ENCODE results near the gene SLC7A4. TPM values are rescaled to one million over a fixed set of nuclear protein-coding genes. Genes with fewer than 3 reads are reported as not detected.

Gene SLC7A4
- total and polyA plus RNA-seq, 2 of the 8 experiments (the other 6 are each of a cell fraction or from before 2014, with no cell fraction given): 0.92 TPM; not detected in 1

DNA sequence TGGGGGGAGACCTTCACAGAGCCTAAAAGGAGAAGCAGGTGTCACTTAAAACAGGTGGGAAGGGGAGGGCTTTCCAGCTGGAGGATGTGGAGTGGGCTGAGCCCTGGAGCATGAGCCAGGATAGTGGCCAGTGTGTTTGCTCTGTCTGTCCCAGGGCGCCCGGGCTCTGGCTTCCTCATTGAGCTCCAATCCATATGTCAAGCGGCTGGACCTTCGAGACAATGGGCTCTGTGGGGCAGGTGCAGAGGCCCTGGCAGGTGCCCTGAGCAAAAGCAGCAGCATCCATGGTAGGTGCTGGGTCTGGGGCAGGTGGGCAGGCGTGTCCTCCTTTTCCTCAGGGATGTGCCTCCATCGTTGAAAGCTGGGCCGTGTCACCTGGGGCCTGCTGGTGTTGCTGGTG is 15.4 kb upstream of the SLC7A4 start:
- Histone ChIP-seq H4K91ac (replicated peaks; ENCODE audit: insufficient read length, low read length) (no peak overlapping the region), H4K5ac (ENCODE audit: insufficient read length, low read depth, low read length) (no peak overlapping the region), H2BK5ac (ENCODE audit: low read depth, low read length) (no peak overlapping the region), H3K79me1 (ENCODE audit: low read depth, low read length) (no peaks in the 10 kb centered on the region), H3K4me2 (ENCODE audit: insufficient read depth in 1 of 2, low read depth in 2 of 2, low read length in 2 of 2) (no peak overlapping the region), H3K9me3 (ENCODE audit: insufficient read depth in 2 of 2, low read depth in 1 of 2, low read length in 1 of 2) (no peaks in the 10 kb centered on the region), H4K8ac (ENCODE audit: extremely low read depth, insufficient read depth, low read length) (no peak overlapping the region), H3K36me3 (ENCODE audit: control insufficient read depth in 2 of 4, insufficient read depth in 4 of 4, low read length in 3 of 4) (no peaks in the 10 kb centered on the region), H3K9ac (replicated peaks in 1 of 4; ENCODE audit: extremely low read depth in 1 of 4, low read depth in 3 of 4, low read length in 3 of 4) (no peak overlapping the region), H3K4me1 (replicated peaks in 1 of 4; ENCODE audit: control insufficient read depth in 3 of 4, insufficient read depth in 4 of 4, low read length in 3 of 4) (peaks cover 2 to 20% (median 5%) of the 10 kb centered on the region in 4 experiments; a peak in 5 of 7 replicates), H2BK15ac (ENCODE audit: low read length) (no peak overlapping the region), H3K27ac (ENCODE audit: low read depth, low read length) (no peak overlapping the region), H3K4ac (replicated peaks; ENCODE audit: insufficient read length, low read depth, low read length) (no peak overlapping the region), H2BK12ac (ENCODE audit: low read depth, low read length) (no peak overlapping the region), H3K23ac (ENCODE audit: insufficient read length) (no peak overlapping the region), H3K4me3 (ENCODE audit: extremely low read depth in 1 of 4, insufficient read depth in 2 of 4, low read depth in 3 of 4, low read length in 4 of 4) (no peak overlapping the region), H2AFZ (ENCODE audit: low read length) (no peak overlapping the region), H4K20me1 (replicated peaks in 1 of 2; ENCODE audit: control insufficient read depth in 1 of 2, insufficient read depth in 2 of 2, low read length in 2 of 2) (no peaks in the 10 kb centered on the region), H3K56ac (replicated peaks; ENCODE audit: insufficient read length, low read depth, low read length) (no peak overlapping the region), H3K14ac (ENCODE audit: insufficient read length) (no peak overlapping the region), H3K23me2 (ENCODE audit: low read depth, low read length) (peaks cover 6% of the 10 kb centered on the region; the same call in 1 of the 2 replicates), H3K79me2 (ENCODE audit: control insufficient read depth in 1 of 2, insufficient read depth in 2 of 2, low read length in 2 of 2) (no peaks in the 10 kb centered on the region), H3K18ac (ENCODE audit: extremely low read depth, low read length) (no peak overlapping the region), H2BK20ac (ENCODE audit: low read length) (no peak overlapping the region), H2BK120ac (replicated peaks; ENCODE audit: low read depth, low read length) (no peak overlapping the region), H3K27me3 (replicated peaks in 1 of 4; ENCODE audit: control insufficient read depth in 3 of 4, extremely low read depth in 1 of 4, insufficient read depth in 3 of 4, low read length in 3 of 4) (peaks cover 0 to 7% (median 2%) of the 10 kb centered on the region in 4 experiments; a peak in 3 of 7 replicates), H2AK5ac (ENCODE audit: low read depth, low read length) (no peak overlapping the region)
- FAIRE-seq (no peak), DNase-seq (ENCODE audit: low read depth in 1 of 2, low spot score in 2 of 2) (no peak)
- WGBS, 2 experiments (ENCODE audit: extremely low coverage in 1 of 2, insufficient coverage in 1 of 2, insufficient read length in 1 of 2, insufficient replicate concordance in 2 of 2, low coverage in 1 of 2, low lambda C conversion rate in 2 of 2, missing lambda C conversion rate in 1 of 2): 88% methylated on average over 3 of the region's 7 CpGs; no CpG with 5 or more reads in 1 of the 2 experiments
- ChIA-PET POLR2A (ENCODE audit: partially characterized antibody) (no interaction called here), CTCF (ENCODE audit: partially characterized antibody) (interaction anchor here (1.1 to 1.7 kb wide), 4 partner anchors 9 to 55 kb away, joined by 3 to 4 read pairs (median 3); no protein-coding TSS in a partner anchor)
- TF ChIP-seq CTBP2 (IDR thresholded peaks at IDR 0.05; ENCODE audit: borderline replicate concordance, insufficient read depth, insufficient read length, low read length) (no peak), EGR1 (IDR thresholded peaks at IDR 0.05; ENCODE audit: borderline replicate concordance, low read depth, low read length) (no peak), YY1 (IDR thresholded peaks at IDR 0.05; ENCODE audit: low read depth, low read length) (no peak), CHD1 (IDR thresholded peaks at IDR 0.05; ENCODE audit: low read depth, low read length) (no peak), SIRT6 (IDR thresholded peaks at IDR 0.05; ENCODE audit: low read length) (no peak), HDAC2 (IDR thresholded peaks at IDR 0.05; ENCODE audit: borderline replicate concordance in 1 of 2, low read depth in 2 of 2, low read length in 2 of 2) (no peak), POLR2A (IDR thresholded peaks at IDR 0.05; ENCODE audit: control extremely low read depth in 1 of 2, low read depth in 2 of 2, low read length in 2 of 2) (no peak), BRCA1 (IDR thresholded peaks at IDR 0.05; ENCODE audit: low read depth, low read length) (no peak), SAP30 (IDR thresholded peaks at IDR 0.05; ENCODE audit: insufficient read depth, insufficient replicate concordance, low read length) (no peak), EP300 (IDR thresholded peaks at IDR 0.05; ENCODE audit: borderline replicate concordance in 1 of 2, low read depth in 2 of 2, low read length in 2 of 2) (no peak), TEAD4 (IDR thresholded peaks at IDR 0.05; ENCODE audit: low read depth, low read length) (no peak), CBX5 (IDR thresholded peaks at IDR 0.05; ENCODE audit: low read depth, low read length) (no peak), RXRA (IDR thresholded peaks at IDR 0.05; ENCODE audit: insufficient read depth, low read depth, low read length) (no peak), SUZ12 (IDR thresholded peaks at IDR 0.05; ENCODE audit: low read length) (no peak), RFX5 (IDR thresholded peaks at IDR 0.05; ENCODE audit: borderline replicate concordance, low read depth, low read length) (no peak)

Measured in H1 (cell line).